CMK (cell line): Measurements from ENCODE around the gene MTCL3.

Experiments
- DNase-seq: peaks from one replicate; pipeline ENCODE4 v3.0.0-alpha.2; 2010; ENCODE audit warnings: low read depth

Gene MTCL3

DNA sequence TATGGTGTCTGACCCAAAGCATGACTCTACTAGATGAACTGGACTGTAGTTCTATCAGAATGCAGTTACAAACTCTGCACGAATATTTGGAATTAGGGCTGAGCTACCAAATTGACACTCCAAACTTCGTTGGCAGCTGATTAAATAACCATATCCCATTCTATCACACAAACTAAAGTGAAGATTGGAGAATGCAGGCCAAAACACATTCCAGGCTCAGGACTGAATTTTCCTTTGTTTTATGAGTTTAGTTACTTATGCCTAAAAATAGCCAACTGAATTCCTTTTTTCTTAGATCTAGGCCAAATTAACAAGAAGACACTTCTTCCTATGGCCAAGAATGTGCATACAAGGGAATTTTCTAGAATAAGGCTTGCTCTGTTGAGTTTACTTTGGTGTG, 50.2 kb downstream of the MTCL3 start:
- no peak for DNase-seq

DNA sequence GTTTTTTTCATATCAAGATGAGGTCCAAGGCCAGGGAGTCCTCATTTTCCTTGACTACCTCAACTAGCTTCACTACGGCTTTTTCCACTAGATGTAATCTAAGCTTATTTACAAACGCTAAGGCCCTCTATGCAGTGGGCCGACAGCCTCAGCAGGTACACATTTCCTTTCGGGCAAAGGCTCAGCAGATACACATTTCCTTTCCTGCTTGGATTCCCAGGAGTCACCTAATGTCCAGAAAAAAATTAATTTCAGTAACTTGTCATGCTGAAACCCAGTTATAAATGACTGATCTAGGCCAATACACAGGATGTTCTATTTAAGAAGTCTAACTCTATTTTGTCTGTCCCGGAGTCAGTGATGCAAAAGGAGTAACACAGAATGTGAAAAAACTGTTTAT, 52.7 kb downstream of the MTCL3 start:
- DNase-seq, result no peak

- DNase-seq, result no peak
These were observed 54.2 kb downstream of the MTCL3 start for GRCh38 chr6:127464881-127465459.

- no peak for DNase-seq
These were observed 54.8 kb downstream of the MTCL3 start for GRCh38 chr6:127464161-127464880.

DNA sequence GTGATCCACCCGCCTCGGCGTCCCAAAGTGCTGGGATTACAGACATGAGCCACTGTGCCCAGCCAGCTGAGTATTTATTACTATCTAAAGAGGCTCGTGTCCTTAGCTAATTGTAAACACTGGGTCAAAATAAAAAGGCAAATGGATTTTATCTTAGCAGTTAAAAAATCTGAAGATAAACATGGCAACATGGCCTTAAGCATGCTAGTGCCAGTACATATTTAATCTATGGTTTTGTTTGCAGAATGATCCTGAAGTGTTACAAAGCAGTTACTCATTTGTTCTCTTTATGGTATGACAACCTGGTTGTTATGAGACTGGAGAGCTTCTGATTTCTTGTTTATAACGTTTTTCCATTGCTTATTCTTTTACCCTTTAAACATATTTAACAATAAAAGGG, 56.1 kb downstream of the MTCL3 start:
- no peak for DNase-seq

DNA sequence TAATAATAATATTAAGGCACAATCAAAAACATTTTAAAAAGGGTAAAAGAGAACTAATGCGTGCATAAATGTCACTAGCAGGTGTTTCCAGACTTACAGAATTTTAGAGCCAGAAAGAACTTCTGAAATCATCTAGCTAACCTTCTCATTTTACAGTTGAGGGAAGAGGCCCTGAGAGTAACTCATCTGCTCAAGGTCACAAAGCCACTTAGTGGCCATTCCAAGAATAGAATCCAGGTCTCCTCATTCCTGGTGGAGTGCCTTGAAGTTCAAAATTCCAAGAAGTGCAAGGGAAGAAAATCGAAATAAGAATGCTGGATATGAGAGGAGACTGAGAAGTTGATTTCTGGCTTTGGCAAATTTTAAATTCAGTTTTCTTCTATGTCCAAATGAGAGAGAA, 56.8 kb downstream of the MTCL3 start:
- DNase-seq, result no peak

DNA sequence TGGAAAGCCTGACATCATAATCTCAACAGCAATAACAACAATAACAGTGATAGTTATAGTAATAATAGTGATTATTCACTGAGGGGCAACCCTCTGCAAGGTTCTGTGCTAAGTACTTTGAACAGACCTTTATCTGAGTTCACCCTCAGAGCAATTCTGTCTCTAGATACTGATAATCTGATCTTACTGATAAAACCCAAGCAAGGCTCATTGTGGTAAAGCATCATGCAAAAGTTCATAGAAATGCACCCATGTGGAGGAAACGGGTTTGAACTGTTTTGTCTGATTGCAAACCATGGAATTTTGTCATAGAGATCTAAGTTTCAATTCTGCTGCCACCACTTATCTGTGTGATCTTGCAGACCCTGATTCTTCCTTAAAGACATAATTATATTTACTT, 58.7 kb downstream of the MTCL3 start:
- DNase-seq, result no peak

DNA sequence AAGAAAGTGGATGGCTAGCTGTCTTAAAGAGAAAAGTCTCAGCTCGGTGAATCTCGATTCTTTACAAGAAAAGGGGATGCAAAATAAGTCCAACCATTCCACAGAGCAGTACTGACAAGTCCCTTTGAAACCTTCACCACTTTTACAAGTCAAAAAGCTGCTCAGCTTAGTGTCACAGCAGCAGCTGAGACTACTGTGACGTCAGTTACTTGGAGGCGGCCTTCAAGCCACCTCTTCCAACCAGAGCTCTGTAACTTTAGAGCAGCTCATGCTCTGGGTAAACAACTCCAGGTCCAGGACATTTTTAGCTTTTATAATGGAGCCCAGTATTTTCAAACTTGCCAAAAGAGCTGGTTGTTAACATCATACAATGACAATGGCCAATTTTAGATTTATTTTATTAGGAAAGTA, 59.9 kb downstream of the MTCL3 start, which contains the start of gene KIAA0408:
Gene KIAA0408 (minus strand): TSS at position 159 of the 411 bp plus-strand sequence. CDS start 5,408 bp downstream, outside the sequence.
- no peak for DNase-seq

DNA sequence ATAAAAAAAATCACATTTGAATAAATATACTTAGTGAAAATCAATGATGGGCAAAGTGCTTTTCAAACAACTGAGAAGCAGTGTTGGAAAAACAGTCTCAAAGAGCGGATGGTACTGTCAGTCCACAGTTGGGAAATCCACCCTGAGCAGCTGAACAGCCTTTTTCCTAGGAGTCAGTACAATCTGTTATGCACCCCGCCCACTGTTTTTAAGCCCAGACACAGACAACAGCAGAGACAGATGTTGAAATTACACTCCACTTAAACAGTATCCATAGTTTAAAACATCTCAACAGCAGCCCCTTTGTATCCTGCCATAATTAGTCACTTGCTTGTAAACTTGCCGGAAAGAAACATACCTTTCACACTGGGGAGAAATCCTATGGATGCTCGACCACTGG, 60.3 kb downstream of the MTCL3 start:
- no peak for DNase-seq

DNA sequence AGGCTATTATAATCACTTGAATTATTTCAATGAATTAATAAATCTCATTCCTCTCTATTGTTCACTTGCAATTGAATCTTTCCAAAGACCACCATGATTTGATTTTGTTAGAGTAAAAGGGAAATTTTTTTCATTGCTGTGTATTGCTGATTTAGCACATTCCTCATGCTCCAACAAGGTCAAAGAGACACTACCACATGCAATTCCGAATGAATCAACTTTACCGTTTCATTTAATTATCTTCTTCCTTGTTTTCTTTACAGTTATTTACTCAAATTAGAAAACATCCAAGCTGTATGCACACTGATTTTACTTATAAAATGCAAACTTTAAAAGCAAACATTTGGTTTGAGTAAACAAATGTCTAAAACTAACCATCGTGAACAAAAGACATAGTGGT, 60.9 kb downstream of the MTCL3 start:
- DNase-seq, result no peak

DNA sequence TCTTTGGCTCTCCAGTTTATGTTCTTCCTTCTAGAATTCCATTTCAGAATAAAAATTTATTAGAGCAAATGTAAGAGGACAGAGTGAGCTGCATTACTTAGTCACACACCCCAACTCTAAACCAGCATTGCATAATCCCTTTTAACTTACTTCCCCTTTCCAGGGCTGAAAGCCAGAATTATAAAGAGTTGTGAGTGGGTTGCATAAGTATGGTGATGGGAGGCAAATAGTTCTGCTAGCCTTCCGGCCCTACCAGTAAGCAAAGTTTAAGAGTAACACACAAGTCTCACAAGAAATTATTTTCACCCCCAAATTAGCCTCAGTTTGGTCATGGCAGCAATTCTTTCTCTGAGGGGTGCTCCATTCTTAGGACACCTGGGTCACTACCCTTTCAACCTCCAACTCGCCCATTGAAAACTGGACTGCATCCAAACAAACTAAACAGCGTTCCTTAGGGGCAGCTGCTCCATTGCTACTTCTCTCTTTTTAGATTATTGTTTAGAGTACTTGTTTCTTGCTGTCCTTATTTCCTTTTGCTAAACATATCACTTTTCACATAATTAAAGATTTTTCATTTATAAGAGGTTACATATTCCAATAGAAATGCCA, 61.6 kb downstream of the MTCL3 start:
- DNase-seq, result no peak

DNA sequence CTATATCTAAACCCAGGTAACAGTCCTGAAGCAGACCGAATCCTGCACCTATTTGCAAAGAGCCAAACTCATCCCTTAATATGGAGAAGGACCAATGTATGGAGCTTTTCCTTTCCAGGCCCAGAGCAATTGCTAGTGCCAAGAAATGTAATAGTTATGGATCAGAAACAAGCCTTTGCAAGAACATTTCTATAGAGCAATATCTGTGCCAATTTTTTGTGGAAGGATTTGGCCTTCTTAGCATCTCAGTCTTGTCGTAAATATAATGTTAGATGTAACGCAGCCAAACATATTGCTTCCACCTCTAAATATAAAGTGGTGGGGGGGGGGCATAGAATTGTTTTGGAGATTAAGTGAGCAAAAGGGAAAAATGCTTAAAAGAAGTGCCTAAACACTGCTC, 62.7 kb downstream of the MTCL3 start:
- DNase-seq, result no peak

GRCh38 chr6:127453845-127454619, 65.1 kb downstream of the MTCL3 start:
- no peak for DNase-seq

DNA sequence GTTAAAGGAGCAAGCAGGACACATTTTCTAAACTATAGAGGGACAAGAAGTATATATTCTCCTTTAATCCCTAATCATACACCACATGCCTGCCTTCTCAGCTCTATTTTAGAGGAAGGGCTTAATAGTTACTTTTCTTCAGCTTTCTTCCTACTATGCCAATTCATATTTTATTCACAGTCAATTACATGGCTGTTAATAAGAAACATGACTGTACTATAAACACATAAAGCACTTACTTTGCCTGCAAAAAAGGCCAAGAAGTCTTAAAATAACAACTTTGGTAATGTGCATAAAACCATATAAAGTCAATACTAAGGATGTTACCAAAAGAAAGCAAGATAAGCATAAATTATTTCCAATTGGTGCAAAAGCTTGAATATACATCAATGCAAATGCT, 66.3 kb downstream of the MTCL3 start:
- DNase-seq, result no peak

- no peak for DNase-seq
These were observed 67.7 kb downstream of the MTCL3 start for GRCh38 chr6:127451388-127451787.

- no peak for DNase-seq
These were observed 71.4 kb downstream of the MTCL3 start for GRCh38 chr6:127447780-127448179.

GRCh38 chr6:127446356-127446755, 72.8 kb downstream of the MTCL3 start:
- DNase-seq, result no peak

DNA sequence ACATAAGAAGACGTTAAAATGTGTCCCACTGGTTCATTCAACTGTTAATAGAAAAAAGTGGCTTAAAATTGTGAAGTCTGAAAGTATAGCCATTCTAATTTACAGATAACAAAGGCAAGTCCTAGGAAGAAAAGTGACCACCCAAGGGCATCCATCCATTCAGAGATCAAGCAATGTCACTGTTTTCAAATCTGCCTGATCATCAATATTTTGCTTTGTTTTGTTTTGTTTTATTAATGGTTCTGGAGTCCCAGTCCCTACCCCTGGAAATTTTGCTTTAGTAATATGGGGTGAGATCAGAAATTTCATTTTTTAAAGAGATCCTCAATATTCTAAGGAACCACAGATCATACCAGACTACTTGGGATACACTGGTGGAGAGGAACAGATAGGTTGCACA, 77.3 kb downstream of the MTCL3 start:
- no peak for DNase-seq

GRCh38 chr6:127439718-127440117, 79.4 kb downstream of the MTCL3 start:
- DNase-seq, result no peak

GRCh38 chr6:127436578-127437110, 82.5 kb downstream of the MTCL3 start:
- DNase-seq, result no peak

- no peak for DNase-seq
These were observed 83.4 kb downstream of the MTCL3 start for GRCh38 chr6:127435626-127436220.

DNA sequence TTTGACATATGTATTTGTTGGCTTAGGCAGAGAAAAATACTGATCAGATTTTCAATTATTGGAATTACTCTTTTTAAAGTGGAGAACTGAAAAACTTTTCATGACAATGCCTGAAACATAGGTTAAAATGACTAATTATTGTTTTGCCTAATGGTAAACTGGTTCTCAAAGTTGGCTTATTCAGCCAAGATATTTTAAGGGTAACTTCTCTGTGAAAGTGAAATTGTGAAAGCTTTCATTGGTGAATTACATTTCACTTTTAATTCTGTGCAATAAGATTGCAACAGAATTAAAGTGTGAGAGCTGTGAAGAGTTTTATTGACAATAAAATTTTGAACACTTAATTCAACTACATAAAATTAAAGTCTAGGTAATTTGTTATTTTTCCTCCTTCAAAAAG, 84.5 kb downstream of the MTCL3 start:
- DNase-seq, result no peak
